Measurements from ENCODE around the gene POLG2.
A peak's percentile ranks its signal among the peaks of the same experiment; 100 is the strongest.

Gene POLG2

DNA sequence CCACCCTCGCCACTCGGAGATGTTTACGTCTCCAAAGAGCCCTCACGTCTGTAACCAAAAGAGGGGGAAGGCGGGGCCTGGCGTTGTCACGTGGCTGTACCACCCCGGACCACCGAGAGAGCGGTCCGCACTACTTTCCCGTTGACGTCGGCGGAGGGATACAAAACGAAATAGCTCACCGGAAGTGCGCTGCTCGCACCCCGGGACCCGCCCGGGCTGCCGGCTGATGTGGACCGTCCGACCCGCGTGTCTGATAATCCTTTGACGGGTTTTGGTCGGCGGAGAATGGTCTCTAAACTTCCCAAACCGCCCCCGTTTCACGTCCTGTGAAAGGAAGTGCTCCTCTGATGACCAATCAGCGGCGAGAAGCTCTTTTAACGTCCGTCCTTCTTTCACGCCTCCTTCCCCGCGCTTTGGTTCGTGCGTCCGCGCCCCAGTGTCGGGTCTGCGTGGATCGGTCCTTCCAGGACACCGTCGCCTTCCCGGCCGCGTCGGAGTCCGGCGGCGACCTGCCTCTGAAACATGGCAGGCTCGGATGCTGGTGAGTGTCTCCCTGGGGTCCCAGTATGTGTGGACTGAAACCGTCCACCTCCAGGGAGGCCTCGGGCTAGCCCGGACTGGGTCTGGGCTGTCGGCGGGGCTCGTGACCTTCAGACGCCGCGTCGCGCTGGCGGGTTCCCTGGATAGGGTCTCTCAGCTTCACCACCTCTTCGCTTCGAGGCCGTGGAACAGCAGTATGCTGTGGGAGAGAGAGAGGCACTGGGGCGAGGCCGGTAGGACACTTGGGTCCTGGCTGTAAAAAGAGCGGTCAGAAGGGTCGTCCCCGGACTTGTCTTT lies 9.9 kb upstream of the POLG2 start, which contains the start of gene CEP95:
CEP95 (plus strand) TSS at position 402 of the 837 bp plus-strand sequence; CDS start at position 523, 121 bp downstream.
- no peaks in the 10 kb centered on the region for H3K9me3 ChIP-seq (ENCODE audit: control insufficient read depth in 1 of 2, low read length in 2 of 2)
- peaks cover 34 to 36% of the 10 kb centered on the region in 2 donors for H3K4me1 ChIP-seq (ENCODE audit: control insufficient read depth in 1 of 2, insufficient read depth in 2 of 2, low read length in 2 of 2)
- H3K27me3 ChIP-seq (ENCODE audit: control insufficient read depth in 1 of 2, insufficient read depth in 2 of 2, low read length in 2 of 2), result no peaks in the 10 kb centered on the region
- peaks cover 35 to 52% of the 10 kb centered on the region in 2 donors for H3K36me3 ChIP-seq (ENCODE audit: control insufficient read depth in 1 of 2, insufficient read depth in 2 of 2, low read length in 2 of 2)
- H3K27ac ChIP-seq (ENCODE audit: low read depth, low read length), result peak within 1 kb of the TSS; percentile 100
- peak within 1 kb of the TSS; percentile 100 for H3K9ac ChIP-seq (ENCODE audit: low read depth in 1 of 2, low read length in 2 of 2)
- H3K4me3 ChIP-seq (ENCODE audit: low read depth in 1 of 2, low read length in 2 of 2), result peak within 1 kb of the TSS; percentile 98 to 99

DNA sequence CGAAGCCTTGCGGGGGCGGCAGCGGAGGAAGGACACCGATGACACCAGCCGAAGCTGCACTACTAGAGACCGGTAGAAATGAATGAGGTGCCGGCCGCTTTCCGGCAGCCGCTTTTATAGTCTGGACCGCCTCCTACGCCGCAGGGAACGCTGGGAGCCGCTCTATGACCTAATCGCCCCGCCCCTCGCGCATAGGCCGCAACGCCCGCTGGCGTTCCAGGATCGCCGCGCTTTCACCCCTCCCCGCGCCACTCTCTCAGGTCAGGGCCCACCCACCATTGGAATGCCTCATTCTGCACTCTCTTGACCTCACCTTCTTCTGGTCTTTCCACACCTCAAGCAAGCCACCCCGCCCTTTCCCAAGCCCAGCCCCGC lies 9.3 kb upstream of the POLG2 start, which contains the start of gene DDX5:
DDX5 (minus strand) TSS at position 89 of the 375 bp plus-strand sequence. CDS start 170 bp downstream, outside the sequence.
- peaks cover 41 to 52% of the 10 kb centered on the region in 2 donors for H3K36me3 ChIP-seq (ENCODE audit: control insufficient read depth in 1 of 2, insufficient read depth in 2 of 2, low read length in 2 of 2)
- H3K27ac ChIP-seq (ENCODE audit: low read depth, low read length), result peak within 1 kb of the TSS; percentile 100
- H3K4me3 ChIP-seq (ENCODE audit: low read depth in 1 of 2, low read length in 2 of 2), result peak within 1 kb of the TSS; percentile 98 to 99
- peaks cover 34 to 40% of the 10 kb centered on the region in 2 donors for H3K4me1 ChIP-seq (ENCODE audit: control insufficient read depth in 1 of 2, insufficient read depth in 2 of 2, low read length in 2 of 2)
- H3K27me3 ChIP-seq (ENCODE audit: control insufficient read depth in 1 of 2, insufficient read depth in 2 of 2, low read length in 2 of 2), result no peaks in the 10 kb centered on the region
- H3K9ac ChIP-seq (ENCODE audit: low read depth in 1 of 2, low read length in 2 of 2), result peak within 1 kb of the TSS; percentile 100
- H3K9me3 ChIP-seq (ENCODE audit: control insufficient read depth in 1 of 2, low read length in 2 of 2), result no peaks in the 10 kb centered on the region

- H3K27ac ChIP-seq (ENCODE audit: low read depth, low read length), result peak overlapping the region; percentile 100
- H3K27me3 ChIP-seq (ENCODE audit: control insufficient read depth in 1 of 2, insufficient read depth in 2 of 2, low read length in 2 of 2), result no peaks in the 10 kb centered on the region
- H3K4me3 ChIP-seq (ENCODE audit: low read depth in 1 of 2, low read length in 2 of 2), result peak overlapping the region; percentile 98 to 99
- peaks cover 47 to 56% of the 10 kb centered on the region in 2 donors for H3K36me3 ChIP-seq (ENCODE audit: control insufficient read depth in 1 of 2, insufficient read depth in 2 of 2, low read length in 2 of 2)
- H3K4me1 ChIP-seq (ENCODE audit: control insufficient read depth in 1 of 2, insufficient read depth in 2 of 2, low read length in 2 of 2), result peaks cover 35 to 47% of the 10 kb centered on the region in 2 donors
- no peaks in the 10 kb centered on the region for H3K9me3 ChIP-seq (ENCODE audit: control insufficient read depth in 1 of 2, low read length in 2 of 2)
- peak overlapping the region; percentile 100 for H3K9ac ChIP-seq (ENCODE audit: low read depth in 1 of 2, low read length in 2 of 2)
Observed at GRCh38 chr17:64505340-64506200, 8.7 kb upstream of the POLG2 start.

DNA sequence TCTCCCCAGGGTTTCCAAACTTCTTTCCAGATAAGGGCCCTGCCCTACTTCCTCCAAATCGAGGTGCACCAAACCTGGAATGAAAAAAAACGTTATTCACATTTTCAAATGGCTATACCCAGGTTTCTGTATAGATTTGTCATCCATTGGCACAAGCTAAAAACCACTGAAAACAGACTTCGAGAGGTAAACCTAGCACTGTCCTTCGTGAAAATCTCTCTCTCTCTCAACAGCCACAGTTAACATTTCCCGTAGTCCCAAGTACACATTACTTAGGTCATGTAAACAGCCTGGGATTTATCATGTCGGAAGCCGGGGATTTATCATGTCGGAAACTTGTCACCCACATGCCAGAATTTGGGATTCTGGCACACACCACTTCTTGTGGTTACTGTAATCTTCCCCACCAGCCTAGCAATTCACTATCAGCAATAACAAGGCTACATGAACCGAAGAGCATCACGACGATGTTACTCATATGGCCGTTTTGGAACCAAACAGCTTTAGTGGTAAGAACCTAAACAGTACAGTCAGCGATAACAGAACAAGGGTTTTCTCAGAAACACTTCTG lies 8.0 kb upstream of the POLG2 start:
- no peaks in the 10 kb centered on the region for H3K27me3 ChIP-seq (ENCODE audit: control insufficient read depth in 1 of 2, insufficient read depth in 2 of 2, low read length in 2 of 2)
- H3K9me3 ChIP-seq (ENCODE audit: control insufficient read depth in 1 of 2, low read length in 2 of 2), result no peaks in the 10 kb centered on the region
- peak overlapping the region; percentile 100 for H3K27ac ChIP-seq (ENCODE audit: low read depth, low read length)
- H3K9ac ChIP-seq (ENCODE audit: low read depth in 1 of 2, low read length in 2 of 2), result peak overlapping the region; percentile 100
- H3K4me3 ChIP-seq (ENCODE audit: low read depth in 1 of 2, low read length in 2 of 2), result peak overlapping the region; percentile 98 to 99
- H3K36me3 ChIP-seq (ENCODE audit: control insufficient read depth in 1 of 2, insufficient read depth in 2 of 2, low read length in 2 of 2), result peaks cover 50 to 56% of the 10 kb centered on the region in 2 donors
- H3K4me1 ChIP-seq (ENCODE audit: control insufficient read depth in 1 of 2, insufficient read depth in 2 of 2, low read length in 2 of 2), result peaks cover 42 to 54% of the 10 kb centered on the region in 2 donors

DNA sequence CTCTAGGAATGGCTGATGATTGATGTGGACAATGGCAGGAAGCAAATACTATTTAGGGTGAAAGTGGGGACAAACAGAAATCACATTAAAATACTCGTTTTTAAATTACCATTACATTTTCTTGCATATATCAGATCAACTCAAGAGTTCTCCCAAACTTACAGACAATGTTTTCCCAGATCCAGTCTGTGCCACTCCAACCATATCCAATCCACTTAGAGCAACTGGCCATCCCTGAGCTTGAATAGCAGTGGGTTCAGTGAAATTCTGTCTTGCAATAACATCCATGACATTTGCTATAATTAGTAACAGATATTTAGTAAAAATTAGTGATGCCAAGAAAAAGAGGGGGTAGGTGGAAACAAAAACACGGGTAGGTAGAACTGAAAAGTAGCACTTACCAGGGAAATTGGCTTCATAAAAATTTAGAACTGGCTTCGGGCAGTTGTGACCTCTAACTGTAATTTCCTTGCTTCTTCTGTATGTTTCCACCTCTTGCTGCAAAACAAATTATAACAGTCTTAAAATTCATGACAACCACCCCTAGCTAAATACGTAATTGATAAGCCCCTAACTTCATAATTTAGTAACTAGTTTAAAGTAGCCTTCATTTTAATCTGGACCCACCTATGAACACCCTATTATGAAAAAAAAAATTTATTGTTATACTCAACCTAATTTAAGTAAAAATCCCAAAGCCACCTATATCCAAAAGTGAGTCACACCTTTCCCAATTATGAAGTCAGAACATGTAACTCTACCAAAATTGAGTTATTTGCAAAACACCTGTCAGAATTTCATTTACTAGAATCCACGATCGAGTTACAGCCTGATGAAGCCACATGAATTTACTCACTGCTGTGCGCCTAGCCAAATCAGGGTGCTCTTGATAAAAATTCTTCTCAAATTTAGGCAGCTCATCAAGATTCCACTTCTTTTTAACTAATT lies 7.2 kb upstream of the POLG2 start:
- Histone ChIP-seq H3K9ac (ENCODE audit: low read depth in 1 of 2, low read length in 2 of 2) (peak overlapping the region; percentile 100), H3K4me3 (ENCODE audit: low read depth in 1 of 2, low read length in 2 of 2) (peak overlapping the region; percentile 98 to 99), H3K27ac (ENCODE audit: low read depth, low read length) (no peak overlapping the region), H3K36me3 (ENCODE audit: control insufficient read depth in 1 of 2, insufficient read depth in 2 of 2, low read length in 2 of 2) (peaks cover 56 to 57% of the 10 kb centered on the region in 2 donors), H3K27me3 (ENCODE audit: control insufficient read depth in 1 of 2, insufficient read depth in 2 of 2, low read length in 2 of 2) (no peaks in the 10 kb centered on the region), H3K9me3 (ENCODE audit: control insufficient read depth in 1 of 2, low read length in 2 of 2) (no peaks in the 10 kb centered on the region), H3K4me1 (ENCODE audit: control insufficient read depth in 1 of 2, insufficient read depth in 2 of 2, low read length in 2 of 2) (peaks cover 43 to 61% of the 10 kb centered on the region in 2 donors)

DNA sequence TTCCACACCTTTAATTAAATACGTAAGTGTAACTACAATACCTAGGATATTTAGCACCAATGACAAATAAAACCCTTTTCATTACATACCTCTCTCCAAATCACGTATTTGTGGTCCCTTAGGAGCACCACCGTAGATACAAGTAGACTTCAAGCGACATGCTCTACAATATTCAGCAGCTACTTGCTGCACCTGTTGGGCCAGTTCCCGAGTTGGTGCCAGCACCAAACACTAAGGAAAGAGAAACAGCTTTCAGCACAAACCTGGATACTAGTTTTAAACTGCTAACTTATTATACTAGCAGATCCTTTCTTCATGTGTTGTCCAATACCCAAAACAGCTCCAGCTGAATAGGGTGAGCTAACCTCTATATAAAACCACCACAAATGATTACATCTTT lies 6.5 kb upstream of the POLG2 start:
- H3K9ac ChIP-seq (ENCODE audit: low read depth in 1 of 2, low read length in 2 of 2), result no peak overlapping the region
- H3K27ac ChIP-seq (ENCODE audit: low read depth, low read length), result no peak overlapping the region
- peaks cover 40 to 66% of the 10 kb centered on the region in 2 donors for H3K4me1 ChIP-seq (ENCODE audit: control insufficient read depth in 1 of 2, insufficient read depth in 2 of 2, low read length in 2 of 2)
- no peaks in the 10 kb centered on the region for H3K27me3 ChIP-seq (ENCODE audit: control insufficient read depth in 1 of 2, insufficient read depth in 2 of 2, low read length in 2 of 2)
- no peaks in the 10 kb centered on the region for H3K9me3 ChIP-seq (ENCODE audit: control insufficient read depth in 1 of 2, low read length in 2 of 2)
- H3K36me3 ChIP-seq (ENCODE audit: control insufficient read depth in 1 of 2, insufficient read depth in 2 of 2, low read length in 2 of 2), result peaks cover 54 to 61% of the 10 kb centered on the region in 2 donors
- no peak overlapping the region for H3K4me3 ChIP-seq (ENCODE audit: low read depth in 1 of 2, low read length in 2 of 2)

GRCh38 chr17:64502809-64503208 lies 6.0 kb upstream of the POLG2 start:
- H3K4me3 ChIP-seq (ENCODE audit: low read depth in 1 of 2, low read length in 2 of 2), result no peak overlapping the region
- peaks cover 35 to 66% of the 10 kb centered on the region in 2 donors for H3K4me1 ChIP-seq (ENCODE audit: control insufficient read depth in 1 of 2, insufficient read depth in 2 of 2, low read length in 2 of 2)
- peaks cover 54 to 61% of the 10 kb centered on the region in 2 donors for H3K36me3 ChIP-seq (ENCODE audit: control insufficient read depth in 1 of 2, insufficient read depth in 2 of 2, low read length in 2 of 2)

DNA sequence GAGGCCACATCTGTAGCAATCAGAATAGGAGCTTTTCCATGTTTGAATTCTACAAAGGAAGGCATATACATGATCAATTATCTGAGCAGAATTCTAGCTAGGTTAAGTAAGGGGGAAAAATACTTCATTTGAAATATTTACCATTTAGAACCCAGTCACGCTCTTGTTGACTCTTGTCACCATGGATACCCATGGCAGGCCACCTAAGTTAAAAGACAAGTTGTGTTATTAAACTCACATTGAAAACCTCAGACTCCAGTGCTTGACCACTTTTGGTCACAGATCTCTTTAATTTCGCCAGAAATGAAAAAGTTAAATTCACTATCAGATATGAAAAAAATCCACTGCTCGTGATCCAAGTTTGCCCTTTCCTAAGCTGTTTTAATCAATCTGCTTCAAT lies 5.2 kb upstream of the POLG2 start:
- H3K9ac ChIP-seq (ENCODE audit: low read depth in 1 of 2, low read length in 2 of 2), result peak overlapping the region in 1 of 2 donors; percentile 4
- H3K9me3 ChIP-seq (ENCODE audit: control insufficient read depth in 1 of 2, low read length in 2 of 2), result no peaks in the 10 kb centered on the region
- H3K27me3 ChIP-seq (ENCODE audit: control insufficient read depth in 1 of 2, insufficient read depth in 2 of 2, low read length in 2 of 2), result no peaks in the 10 kb centered on the region
- H3K4me1 ChIP-seq (ENCODE audit: control insufficient read depth in 1 of 2, insufficient read depth in 2 of 2, low read length in 2 of 2), result peaks cover 38 to 71% of the 10 kb centered on the region in 2 donors
- H3K27ac ChIP-seq (ENCODE audit: low read depth, low read length), result no peak overlapping the region
- peaks cover 54 to 61% of the 10 kb centered on the region in 2 donors for H3K36me3 ChIP-seq (ENCODE audit: control insufficient read depth in 1 of 2, insufficient read depth in 2 of 2, low read length in 2 of 2)
- no peak overlapping the region for H3K4me3 ChIP-seq (ENCODE audit: low read depth in 1 of 2, low read length in 2 of 2)

More at GRCh38 chr17:64502809-64503208, 6.0 kb upstream of the POLG2 start:
- no peak overlapping the region for H3K27ac ChIP-seq (ENCODE audit: low read depth, low read length)
- no peaks in the 10 kb centered on the region for H3K27me3 ChIP-seq (ENCODE audit: control insufficient read depth in 1 of 2, insufficient read depth in 2 of 2, low read length in 2 of 2)
- no peaks in the 10 kb centered on the region for H3K9me3 ChIP-seq (ENCODE audit: control insufficient read depth in 1 of 2, low read length in 2 of 2)
- H3K9ac ChIP-seq (ENCODE audit: low read depth in 1 of 2, low read length in 2 of 2), result peak overlapping the region in 1 of 2 donors; percentile 4
